GM23338 (cell line): ENCODE data around the gene MPEG1.

ENCODE experiments used
- CREB1 ChIP-seq: fragments of 250-450 bp; sonication (Bioruptor Pico); IDR thresholded peaks from 2 replicates; pipeline ENCODE4 v1.5.0; 2020; ENCODE audit warnings: low read depth, mild to moderate bottlenecking, moderate library complexity
- EZH2 ChIP-seq: fragments of 200-600 bp; sonication (generic); IDR thresholded peaks from one replicate; pipeline ENCODE4 v1.8.0; 2017; ENCODE audit warnings: antibody characterized with exemption, mild to moderate bottlenecking, low read depth; ENCODE audit not compliant: unreplicated experiment
- EZH2phosphoT487 ChIP-seq: fragments of 200-600 bp; sonication (generic); IDR thresholded peaks from one replicate; pipeline ENCODE4 v1.8.1; 2018; ENCODE audit warnings: antibody characterized with exemption; ENCODE audit not compliant: unreplicated experiment
- POLR2AphosphoS5 ChIP-seq: IDR thresholded peaks from 2 replicates; pipeline ENCODE4 v1.6.1; 2016; ENCODE audit warnings: antibody characterized with exemption, low read depth
- TF ChIP-seq, protein P1 (sequence below), 2 experiments: fragments of 200-600 bp in 1 of 2; sonication (generic) in 1 of 2; conservative IDR thresholded peaks; 2 replicates each; pipeline versions ENCODE4 v1.5.1 to v1.6.1; 2016 to 2017; ENCODE audit warnings: antibody characterized with exemption in 2 of 2, low read depth in 2 of 2, mild to moderate bottlenecking in 2 of 2, moderate library complexity in 1 of 2
- TF ChIP-seq, protein P2 (sequence below): IDR thresholded peaks from one replicate; pipeline ENCODE4 v1.6.1; 2018; ENCODE audit warnings: antibody characterized with exemption; ENCODE audit not compliant: unreplicated experiment
- TF ChIP-seq, protein P3 (sequence below): fragments of 250-450 bp; sonication (Bioruptor Pico); IDR thresholded peaks from 2 replicates; pipeline ENCODE4 v1.5.0; 2020; ENCODE audit warnings: mild to moderate bottlenecking, moderate library complexity

- TF ChIP-seq EZH2 (no peak), EZH2phosphoT487 (no peak), POLR2AphosphoS5 (no peak), CREB1 (CRISPR knock-in tag) (no peak)
- TF ChIP-seq, protein P1, sequence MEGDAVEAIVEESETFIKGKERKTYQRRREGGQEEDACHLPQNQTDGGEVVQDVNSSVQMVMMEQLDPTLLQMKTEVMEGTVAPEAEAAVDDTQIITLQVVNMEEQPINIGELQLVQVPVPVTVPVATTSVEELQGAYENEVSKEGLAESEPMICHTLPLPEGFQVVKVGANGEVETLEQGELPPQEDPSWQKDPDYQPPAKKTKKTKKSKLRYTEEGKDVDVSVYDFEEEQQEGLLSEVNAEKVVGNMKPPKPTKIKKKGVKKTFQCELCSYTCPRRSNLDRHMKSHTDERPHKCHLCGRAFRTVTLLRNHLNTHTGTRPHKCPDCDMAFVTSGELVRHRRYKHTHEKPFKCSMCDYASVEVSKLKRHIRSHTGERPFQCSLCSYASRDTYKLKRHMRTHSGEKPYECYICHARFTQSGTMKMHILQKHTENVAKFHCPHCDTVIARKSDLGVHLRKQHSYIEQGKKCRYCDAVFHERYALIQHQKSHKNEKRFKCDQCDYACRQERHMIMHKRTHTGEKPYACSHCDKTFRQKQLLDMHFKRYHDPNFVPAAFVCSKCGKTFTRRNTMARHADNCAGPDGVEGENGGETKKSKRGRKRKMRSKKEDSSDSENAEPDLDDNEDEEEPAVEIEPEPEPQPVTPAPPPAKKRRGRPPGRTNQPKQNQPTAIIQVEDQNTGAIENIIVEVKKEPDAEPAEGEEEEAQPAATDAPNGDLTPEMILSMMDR (conservative IDR thresholded peaks at IDR 0.05; ENCODE audit: low read depth in 2 of 2) = no peak
- TF ChIP-seq, protein P2, sequence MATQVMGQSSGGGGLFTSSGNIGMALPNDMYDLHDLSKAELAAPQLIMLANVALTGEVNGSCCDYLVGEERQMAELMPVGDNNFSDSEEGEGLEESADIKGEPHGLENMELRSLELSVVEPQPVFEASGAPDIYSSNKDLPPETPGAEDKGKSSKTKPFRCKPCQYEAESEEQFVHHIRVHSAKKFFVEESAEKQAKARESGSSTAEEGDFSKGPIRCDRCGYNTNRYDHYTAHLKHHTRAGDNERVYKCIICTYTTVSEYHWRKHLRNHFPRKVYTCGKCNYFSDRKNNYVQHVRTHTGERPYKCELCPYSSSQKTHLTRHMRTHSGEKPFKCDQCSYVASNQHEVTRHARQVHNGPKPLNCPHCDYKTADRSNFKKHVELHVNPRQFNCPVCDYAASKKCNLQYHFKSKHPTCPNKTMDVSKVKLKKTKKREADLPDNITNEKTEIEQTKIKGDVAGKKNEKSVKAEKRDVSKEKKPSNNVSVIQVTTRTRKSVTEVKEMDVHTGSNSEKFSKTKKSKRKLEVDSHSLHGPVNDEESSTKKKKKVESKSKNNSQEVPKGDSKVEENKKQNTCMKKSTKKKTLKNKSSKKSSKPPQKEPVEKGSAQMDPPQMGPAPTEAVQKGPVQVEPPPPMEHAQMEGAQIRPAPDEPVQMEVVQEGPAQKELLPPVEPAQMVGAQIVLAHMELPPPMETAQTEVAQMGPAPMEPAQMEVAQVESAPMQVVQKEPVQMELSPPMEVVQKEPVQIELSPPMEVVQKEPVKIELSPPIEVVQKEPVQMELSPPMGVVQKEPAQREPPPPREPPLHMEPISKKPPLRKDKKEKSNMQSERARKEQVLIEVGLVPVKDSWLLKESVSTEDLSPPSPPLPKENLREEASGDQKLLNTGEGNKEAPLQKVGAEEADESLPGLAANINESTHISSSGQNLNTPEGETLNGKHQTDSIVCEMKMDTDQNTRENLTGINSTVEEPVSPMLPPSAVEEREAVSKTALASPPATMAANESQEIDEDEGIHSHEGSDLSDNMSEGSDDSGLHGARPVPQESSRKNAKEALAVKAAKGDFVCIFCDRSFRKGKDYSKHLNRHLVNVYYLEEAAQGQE = no peak
- TF ChIP-seq, protein P3, sequence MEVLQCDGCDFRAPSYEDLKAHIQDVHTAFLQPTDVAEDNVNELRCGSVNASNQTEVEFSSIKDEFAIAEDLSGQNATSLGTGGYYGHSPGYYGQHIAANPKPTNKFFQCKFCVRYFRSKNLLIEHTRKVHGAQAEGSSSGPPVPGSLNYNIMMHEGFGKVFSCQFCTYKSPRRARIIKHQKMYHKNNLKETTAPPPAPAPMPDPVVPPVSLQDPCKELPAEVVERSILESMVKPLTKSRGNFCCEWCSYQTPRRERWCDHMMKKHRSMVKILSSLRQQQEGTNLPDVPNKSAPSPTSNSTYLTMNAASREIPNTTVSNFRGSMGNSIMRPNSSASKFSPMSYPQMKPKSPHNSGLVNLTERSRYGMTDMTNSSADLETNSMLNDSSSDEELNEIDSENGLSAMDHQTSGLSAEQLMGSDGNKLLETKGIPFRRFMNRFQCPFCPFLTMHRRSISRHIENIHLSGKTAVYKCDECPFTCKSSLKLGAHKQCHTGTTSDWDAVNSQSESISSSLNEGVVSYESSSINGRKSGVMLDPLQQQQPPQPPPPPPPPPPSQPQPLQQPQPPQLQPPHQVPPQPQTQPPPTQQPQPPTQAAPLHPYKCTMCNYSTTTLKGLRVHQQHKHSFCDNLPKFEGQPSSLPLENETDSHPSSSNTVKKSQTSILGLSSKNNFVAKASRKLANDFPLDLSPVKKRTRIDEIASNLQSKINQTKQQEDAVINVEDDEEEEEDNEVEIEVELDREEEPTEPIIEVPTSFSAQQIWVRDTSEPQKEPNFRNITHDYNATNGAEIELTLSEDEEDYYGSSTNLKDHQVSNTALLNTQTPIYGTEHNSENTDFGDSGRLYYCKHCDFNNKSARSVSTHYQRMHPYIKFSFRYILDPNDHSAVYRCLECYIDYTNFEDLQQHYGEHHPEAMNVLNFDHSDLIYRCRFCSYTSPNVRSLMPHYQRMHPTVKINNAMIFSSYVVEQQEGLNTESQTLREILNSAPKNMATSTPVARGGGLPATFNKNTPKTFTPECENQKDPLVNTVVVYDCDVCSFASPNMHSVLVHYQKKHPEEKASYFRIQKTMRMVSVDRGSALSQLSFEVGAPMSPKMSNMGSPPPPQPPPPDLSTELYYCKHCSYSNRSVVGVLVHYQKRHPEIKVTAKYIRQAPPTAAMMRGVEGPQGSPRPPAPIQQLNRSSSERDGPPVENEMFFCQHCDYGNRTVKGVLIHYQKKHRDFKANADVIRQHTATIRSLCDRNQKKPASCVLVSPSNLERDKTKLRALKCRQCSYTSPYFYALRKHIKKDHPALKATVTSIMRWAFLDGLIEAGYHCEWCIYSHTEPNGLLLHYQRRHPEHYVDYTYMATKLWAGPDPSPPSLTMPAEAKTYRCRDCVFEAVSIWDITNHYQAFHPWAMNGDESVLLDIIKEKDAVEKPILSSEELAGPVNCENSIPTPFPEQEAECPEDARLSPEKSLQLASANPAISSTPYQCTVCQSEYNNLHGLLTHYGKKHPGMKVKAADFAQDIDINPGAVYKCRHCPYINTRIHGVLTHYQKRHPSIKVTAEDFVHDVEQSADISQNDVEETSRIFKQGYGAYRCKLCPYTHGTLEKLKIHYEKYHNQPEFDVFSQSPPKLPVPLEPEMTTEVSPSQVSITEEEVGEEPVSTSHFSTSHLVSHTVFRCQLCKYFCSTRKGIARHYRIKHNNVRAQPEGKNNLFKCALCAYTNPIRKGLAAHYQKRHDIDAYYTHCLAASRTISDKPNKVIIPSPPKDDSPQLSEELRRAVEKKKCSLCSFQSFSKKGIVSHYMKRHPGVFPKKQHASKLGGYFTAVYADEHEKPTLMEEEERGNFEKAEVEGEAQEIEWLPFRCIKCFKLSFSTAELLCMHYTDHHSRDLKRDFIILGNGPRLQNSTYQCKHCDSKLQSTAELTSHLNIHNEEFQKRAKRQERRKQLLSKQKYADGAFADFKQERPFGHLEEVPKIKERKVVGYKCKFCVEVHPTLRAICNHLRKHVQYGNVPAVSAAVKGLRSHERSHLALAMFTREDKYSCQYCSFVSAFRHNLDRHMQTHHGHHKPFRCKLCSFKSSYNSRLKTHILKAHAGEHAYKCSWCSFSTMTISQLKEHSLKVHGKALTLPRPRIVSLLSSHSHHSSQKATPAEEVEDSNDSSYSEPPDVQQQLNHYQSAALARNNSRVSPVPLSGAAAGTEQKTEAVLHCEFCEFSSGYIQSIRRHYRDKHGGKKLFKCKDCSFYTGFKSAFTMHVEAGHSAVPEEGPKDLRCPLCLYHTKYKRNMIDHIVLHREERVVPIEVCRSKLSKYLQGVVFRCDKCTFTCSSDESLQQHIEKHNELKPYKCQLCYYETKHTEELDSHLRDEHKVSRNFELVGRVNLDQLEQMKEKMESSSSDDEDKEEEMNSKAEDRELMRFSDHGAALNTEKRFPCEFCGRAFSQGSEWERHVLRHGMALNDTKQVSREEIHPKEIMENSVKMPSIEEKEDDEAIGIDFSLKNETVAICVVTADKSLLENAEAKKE (CRISPR knock-in tag) = no peak
These were observed 12.3 kb upstream of the MPEG1 start for GRCh38 chr11:59225017-59225416.
